ENCODE results near the gene MGAT1. TPM values are rescaled to one million over a fixed set of nuclear protein-coding genes. Genes with fewer than 3 reads are reported as not detected.
A peak's percentile ranks its signal among the peaks of the same experiment; 100 is the strongest.

The MGAT1 gene
- polyA plus RNA-seq, 2 of the 4 experiments (the other 2 are of a cell fraction): 53.0 to 61.8 TPM

GRCh38 chr5:180804129-180804618 is 1.6 kb upstream of the MGAT1 start:
- DNase-seq (ENCODE audit: low read depth in 1 of 2, low spot score in 1 of 2) (no peak), FAIRE-seq (no peak), ATAC-seq (no peak)
- WGBS (ENCODE audit: missing lambda C conversion rate): 95% methylated on average over 22 of the region's 22 CpGs
- Histone ChIP-seq H3K9me3 (no peaks in the 10 kb centered on the region), H3K27ac (no peak overlapping the region), H3K4me1 (peaks cover 56% of the 10 kb centered on the region), H3K4me3 (no peak overlapping the region), H3K4me2 (no peak overlapping the region)
- no peak for TF ChIP-seq TP53 (CRISPR knock-in tag; IDR thresholded peaks at IDR 0.05)
- TF ChIP-seq HMGXB4 (CRISPR knock-in tag; IDR thresholded peaks at IDR 0.05; ENCODE audit: borderline replicate concordance): no peak
- TF ChIP-seq ZSCAN20 (CRISPR knock-in tag; IDR thresholded peaks at IDR 0.05): no peak
- no peak for TF ChIP-seq CHD4 (IDR thresholded peaks at IDR 0.05; ENCODE audit: borderline replicate concordance)
- no peak for TF ChIP-seq CHD2 (IDR thresholded peaks at IDR 0.05; ENCODE audit: low read length, partially characterized antibody)
- no peak for TF ChIP-seq MAX (IDR thresholded peaks at IDR 0.05)
- no peak for TF ChIP-seq CEBPB (IDR thresholded peaks at IDR 0.05)
- TF ChIP-seq KDM1A (IDR thresholded peaks at IDR 0.05; ENCODE audit: low read depth): no peak
- TF ChIP-seq TFCP2L1 (CRISPR knock-in tag; IDR thresholded peaks at IDR 0.05): no peak
- ChIA-PET CTCF (interaction anchor here (1.1 kb wide), 1 partner anchor 380 kb away, joined by 4 read pairs; no protein-coding TSS in a partner anchor), POLR2A (no interaction called here)

- peak overlapping the region; percentile 94 for H3K4me2 ChIP-seq
- peak overlapping the region; percentile 90 to 98 for H3K27ac ChIP-seq
- DNase-seq (ENCODE audit: low read depth in 1 of 2, low spot score in 1 of 2) (no peak), FAIRE-seq (no peak), ATAC-seq (no peak)
- POLR2A ChIA-PET: no interaction called here
- CTCF ChIA-PET: interaction anchor here (0.6 to 2.0 kb wide), 3 partner anchors 330 to 381 kb away, joined by 3 to 4 read pairs (median 4); no protein-coding TSS in a partner anchor
- no peaks in the 10 kb centered on the region for H3K9me3 ChIP-seq
- 86% methylated on average over 37 of the region's 41 CpGs for whole genome bisulfite sequencing (ENCODE audit: missing lambda C conversion rate)
- H3K4me1 ChIP-seq: peaks cover 52% of the 10 kb centered on the region
- no peak for TF ChIP-seq NR3C1 (IDR thresholded peaks at IDR 0.05)
- TF ChIP-seq MAZ (IDR thresholded peaks at IDR 0.05; ENCODE audit: borderline replicate concordance, low read depth, low read length): no peak
- no peak for TF ChIP-seq HOXB5 (CRISPR knock-in tag; IDR thresholded peaks at IDR 0.05)
- no peak for TF ChIP-seq RFX5 (IDR thresholded peaks at IDR 0.05)
- H3K4me3 ChIP-seq: peak overlapping the region; percentile 82
Observed at GRCh38 chr5:180803181-180804128, 849 bp upstream of the MGAT1 start.

GRCh38 chr5:180801596-180802324 is 846 bp downstream of the MGAT1 start:
- no peak for DNase-seq (ENCODE audit: low read depth in 1 of 2, low spot score in 1 of 2)
- peaks cover 43% of the 10 kb centered on the region for H3K4me1 ChIP-seq
- no peaks in the 10 kb centered on the region for H3K9me3 ChIP-seq
- H3K27ac ChIP-seq: peak overlapping the region; percentile 90 to 98
- no peak for FAIRE-seq
- CTCF ChIA-PET: interaction anchor here (0.7 to 7.2 kb wide), 6 partner anchors 9 to 332 kb away, joined by 3 to 38 read pairs (median 4); no protein-coding TSS in a partner anchor
- peak; percentile 11 to 60; a peak in 5 of 6 replicates for ATAC-seq
- H3K4me3 ChIP-seq: peak overlapping the region; percentile 82
- TF ChIP-seq CEBPB (IDR thresholded peaks at IDR 0.05): no peak
- no peak for TF ChIP-seq HOXA7 (CRISPR knock-in tag; IDR thresholded peaks at IDR 0.05)
- TF ChIP-seq JUN (IDR thresholded peaks at IDR 0.05): no peak
- no peak for TF ChIP-seq REST (IDR thresholded peaks at IDR 0.05)
- no peak for TF ChIP-seq PBX3 (IDR thresholded peaks at IDR 0.05)
- TF ChIP-seq POLR2A (IDR thresholded peaks at IDR 0.05; ENCODE audit: low read length): no peak
- no peak for TF ChIP-seq BHLHE40 (IDR thresholded peaks at IDR 0.05; ENCODE audit: low read depth, low read length)
- H3K4me2 ChIP-seq: peak overlapping the region; percentile 94
- POLR2A ChIA-PET: interaction anchor here (0.6 to 2.1 kb wide), 5 partner anchors 9 to 59 kb away, joined by 3 to 11 read pairs (median 4); partner anchors contain the start of gene ZFP62
- WGBS (ENCODE audit: missing lambda C conversion rate): 27% methylated on average over 15 of the region's 15 CpGs

Measured in A549 (cell line).